AG04449 (cell line): ENCODE results near the gene CYP26C1.
A peak's percentile ranks its signal among the peaks of the same experiment; 100 is the strongest.

Experiments
- CTCF ChIA-PET: fragments of 350-600 bp; formaldehyde crosslinking; extraction: SDS; loops from one replicate; lab custom pipeline; 2021; ENCODE audit warnings: antibody characterized with exemption; lab: Yijun Ruan, JAX
- POLR2A ChIA-PET: fragments of 400-600, 350-600 bp; formaldehyde crosslinking; extraction: SDS; loops from one replicate; lab custom pipeline; 2020; ENCODE audit warnings: antibody characterized with exemption, inconsistent platforms; lab: Yijun Ruan, JAX
- DNase-seq: peaks from one replicate; pipeline ENCODE4 v3.0.0-alpha.2; 2010; ENCODE audit warnings: low read depth, low spot score
- H3K4me3 ChIP-seq: 2 replicates; pipeline ENCODE4 v1.5.1; 2011; ENCODE audit warnings: low read depth, mild to moderate bottlenecking, control low read depth, low read length
- TF ChIP-seq, protein P1 (sequence below): IDR thresholded peaks from one replicate; pipeline ENCODE4 v1.5.1; 2011; ENCODE audit warnings: mild to moderate bottlenecking, moderate library complexity, low read length, control low read depth, inconsistent platforms; ENCODE audit not compliant: insufficient read depth; ENCODE audit errors: missing control alignments

The CYP26C1 gene

DNA sequence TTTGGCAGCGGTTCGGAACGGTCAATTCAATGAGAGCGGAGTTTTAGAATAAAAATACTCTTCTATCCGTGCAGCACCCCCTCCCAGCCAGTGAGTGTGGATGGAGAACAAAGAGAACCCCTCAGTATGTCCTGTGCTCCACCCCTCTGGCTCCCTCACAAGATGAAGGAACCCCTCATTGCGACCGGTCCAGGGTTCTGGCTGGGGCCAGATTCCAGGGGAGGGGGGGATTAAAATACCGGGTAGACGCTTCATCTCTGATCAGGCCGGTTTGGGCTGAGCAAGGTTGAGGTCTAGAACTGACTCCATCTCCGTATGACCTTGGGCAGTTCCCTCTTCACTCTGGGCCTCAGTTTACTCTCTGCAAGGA lies 5.9 kb downstream of the CYP26C1 start:
- TF ChIP-seq, protein P1, sequence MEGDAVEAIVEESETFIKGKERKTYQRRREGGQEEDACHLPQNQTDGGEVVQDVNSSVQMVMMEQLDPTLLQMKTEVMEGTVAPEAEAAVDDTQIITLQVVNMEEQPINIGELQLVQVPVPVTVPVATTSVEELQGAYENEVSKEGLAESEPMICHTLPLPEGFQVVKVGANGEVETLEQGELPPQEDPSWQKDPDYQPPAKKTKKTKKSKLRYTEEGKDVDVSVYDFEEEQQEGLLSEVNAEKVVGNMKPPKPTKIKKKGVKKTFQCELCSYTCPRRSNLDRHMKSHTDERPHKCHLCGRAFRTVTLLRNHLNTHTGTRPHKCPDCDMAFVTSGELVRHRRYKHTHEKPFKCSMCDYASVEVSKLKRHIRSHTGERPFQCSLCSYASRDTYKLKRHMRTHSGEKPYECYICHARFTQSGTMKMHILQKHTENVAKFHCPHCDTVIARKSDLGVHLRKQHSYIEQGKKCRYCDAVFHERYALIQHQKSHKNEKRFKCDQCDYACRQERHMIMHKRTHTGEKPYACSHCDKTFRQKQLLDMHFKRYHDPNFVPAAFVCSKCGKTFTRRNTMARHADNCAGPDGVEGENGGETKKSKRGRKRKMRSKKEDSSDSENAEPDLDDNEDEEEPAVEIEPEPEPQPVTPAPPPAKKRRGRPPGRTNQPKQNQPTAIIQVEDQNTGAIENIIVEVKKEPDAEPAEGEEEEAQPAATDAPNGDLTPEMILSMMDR: no peak

DNA sequence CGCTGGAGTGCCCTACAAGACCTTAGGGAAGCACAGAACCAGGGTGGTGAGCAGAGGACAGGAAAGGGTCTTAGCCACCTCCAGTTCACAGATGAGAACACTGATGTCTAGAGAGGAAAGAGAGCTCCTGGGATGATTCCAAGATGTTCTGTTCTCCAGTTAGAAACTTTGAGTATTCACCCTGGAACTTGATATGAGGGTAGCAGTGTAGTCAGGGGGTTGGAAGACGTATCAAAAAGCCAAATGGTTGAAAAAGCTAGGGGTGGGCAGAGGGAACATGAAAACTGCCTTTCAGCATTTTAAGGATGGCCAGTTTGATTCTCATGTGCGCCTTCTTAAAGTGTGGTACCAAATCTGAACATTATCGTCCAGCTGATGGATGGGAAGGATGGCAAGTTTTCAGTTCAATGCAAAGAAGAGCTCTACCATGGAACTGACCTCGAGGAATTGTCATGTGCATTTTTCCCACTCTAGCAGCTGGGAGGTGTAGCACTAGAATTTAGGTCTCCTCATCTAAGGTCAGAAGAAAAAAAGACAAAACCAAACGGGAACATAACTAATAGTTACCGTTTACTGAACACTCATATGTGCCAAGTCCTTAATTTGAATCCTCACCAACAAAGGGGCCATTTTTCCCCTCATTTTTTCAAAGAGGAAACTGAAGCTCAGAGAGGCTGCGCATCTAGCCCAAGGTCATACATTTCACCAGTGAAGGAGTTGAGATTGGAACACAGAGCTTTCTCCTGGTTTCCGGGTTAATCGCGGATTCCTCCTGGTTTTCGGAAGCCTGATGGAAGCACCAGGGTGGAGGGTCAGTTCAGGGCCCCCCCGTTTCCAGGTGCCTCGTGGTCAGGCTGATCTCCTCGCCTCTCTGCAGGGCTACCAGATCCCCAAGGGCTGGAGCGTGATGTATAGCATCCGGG lies 7.1 kb downstream of the CYP26C1 start:
- POLR2A ChIA-PET: interaction anchor here (0.5 kb wide), 1 partner anchor 439 kb away, joined by 3 read pairs; no protein-coding TSS in a partner anchor
- TF ChIP-seq, protein P1: no peak
- DNase-seq: no peak
- CTCF ChIA-PET: interaction anchor here (0.9 to 2.3 kb wide), 4 partner anchors 9 to 61 kb away, joined by 3 to 16 read pairs (median 4); no protein-coding TSS in a partner anchor
- no peak overlapping the region for H3K4me3 ChIP-seq

More for the DNA sequence above, 5.9 kb downstream of the CYP26C1 start:
- ChIA-PET CTCF (interaction anchor here (1.0 to 2.3 kb wide), 10 partner anchors 10 to 286 kb away, joined by 3 to 16 read pairs (median 4); no protein-coding TSS in a partner anchor), POLR2A (interaction anchor here (1.5 kb wide), 1 partner anchor 9 kb away, joined by 3 read pairs; no protein-coding TSS in a partner anchor)
- no peak overlapping the region for H3K4me3 ChIP-seq
- DNase-seq: no peak

DNA sequence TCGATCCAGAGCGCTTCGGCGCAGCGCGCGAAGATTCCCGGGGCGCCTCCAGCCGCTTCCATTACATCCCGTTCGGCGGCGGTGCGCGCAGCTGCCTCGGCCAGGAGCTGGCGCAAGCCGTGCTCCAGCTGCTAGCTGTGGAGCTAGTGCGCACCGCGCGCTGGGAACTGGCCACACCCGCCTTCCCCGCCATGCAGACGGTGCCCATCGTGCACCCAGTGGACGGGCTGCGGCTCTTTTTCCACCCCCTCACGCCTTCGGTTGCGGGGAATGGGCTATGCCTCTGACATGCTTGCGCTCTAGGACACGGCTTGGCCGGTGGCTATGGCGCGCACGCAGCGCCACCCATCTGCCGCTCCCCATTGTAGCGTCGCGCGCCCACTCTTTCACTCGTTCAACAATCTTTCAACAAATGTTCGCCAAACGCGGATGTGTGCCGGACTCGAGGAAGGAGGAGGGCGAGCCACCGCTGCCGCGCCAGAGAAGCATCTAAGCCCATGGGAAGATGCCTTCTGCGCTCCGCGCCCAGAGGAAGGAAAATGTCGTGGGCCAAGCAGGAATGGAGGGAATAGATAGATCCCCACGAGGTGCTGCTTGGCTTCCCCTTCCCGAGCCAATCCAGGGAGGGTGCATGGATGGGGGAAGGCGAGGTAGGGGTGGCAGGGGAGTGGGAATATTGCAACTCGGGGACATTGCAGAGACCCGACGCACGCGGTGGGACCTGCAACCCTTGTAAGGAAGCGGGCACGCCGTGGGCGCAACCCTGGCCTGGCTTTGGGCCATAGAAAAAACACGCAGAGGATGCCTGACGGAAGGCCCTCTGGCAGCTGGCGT lies 8.0 kb downstream of the CYP26C1 start:
- no peak for DNase-seq
- peak overlapping the region; percentile 18; the same call in 1 of the 2 replicates for H3K4me3 ChIP-seq
- ChIA-PET CTCF (interaction anchor here (1.1 to 2.3 kb wide), 3 partner anchors 8 to 11 kb away, joined by 3 to 16 read pairs (median 6); no protein-coding TSS in a partner anchor), POLR2A (interaction anchor here (0.6 kb wide), 1 partner anchor 490 kb away, joined by 4 read pairs; no protein-coding TSS in a partner anchor)
- TF ChIP-seq, protein P1: no peak

DNA sequence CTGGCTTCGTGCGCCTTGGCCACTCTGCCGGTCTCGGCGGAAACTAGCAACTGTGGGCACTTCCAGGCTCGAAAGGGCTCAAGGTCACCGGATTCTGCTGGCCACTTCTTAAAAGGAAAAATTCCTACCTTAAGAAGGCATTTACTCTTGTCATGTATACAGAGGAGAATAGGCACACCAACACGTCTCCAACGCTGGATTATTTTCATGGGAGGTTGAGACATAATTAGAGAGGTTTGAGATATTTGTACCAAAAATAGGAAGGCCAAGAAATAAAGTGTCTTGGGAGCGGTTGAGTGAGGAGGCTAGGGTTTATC lies 8.6 kb downstream of the CYP26C1 start:
- CTCF ChIA-PET: interaction anchor here (1.1 to 2.6 kb wide), 2 partner anchors 8 to 11 kb away, joined by 3 to 31 read pairs; no protein-coding TSS in a partner anchor
- TF ChIP-seq, protein P1: no peak

DNA sequence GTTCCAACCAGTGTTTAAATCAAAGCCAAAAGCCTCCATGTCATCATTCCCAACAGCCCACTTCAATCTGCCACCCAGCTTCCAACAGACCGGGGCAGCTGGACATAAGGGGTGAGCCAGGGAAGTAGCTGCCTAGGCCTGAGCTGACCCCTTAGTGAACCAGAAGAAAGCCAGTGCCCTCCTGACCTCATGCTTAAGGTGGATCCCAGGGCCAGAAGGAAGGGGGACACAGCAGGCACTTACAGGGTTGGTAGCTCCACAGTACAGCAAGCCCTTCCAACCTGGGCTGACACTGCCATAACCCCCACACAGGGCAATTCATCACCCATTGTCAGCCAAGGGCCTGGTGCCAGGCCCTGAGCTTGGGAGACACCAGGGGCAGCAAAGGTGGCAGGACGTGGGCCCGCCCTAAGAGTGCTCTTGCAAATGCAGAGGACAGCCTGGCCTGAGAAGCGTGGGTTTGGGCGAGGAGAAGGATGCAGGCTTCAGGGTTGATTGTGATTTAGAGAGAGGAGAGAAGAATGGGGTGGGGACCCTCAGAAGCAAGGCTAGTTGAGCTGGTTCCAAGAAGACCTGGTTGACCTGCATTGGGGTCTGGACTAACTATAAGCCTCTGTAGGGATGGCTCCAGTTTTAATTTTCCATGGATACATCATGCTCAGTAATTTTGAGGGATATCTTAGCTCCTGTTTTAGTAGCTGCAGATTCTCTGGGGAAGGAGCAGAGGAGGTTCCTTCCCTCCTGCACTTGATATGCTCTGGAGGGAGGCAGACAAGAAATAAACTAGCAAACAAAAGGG lies 10.0 kb downstream of the CYP26C1 start:
- POLR2A ChIA-PET: no interaction called here
- CTCF ChIA-PET: interaction anchor here (0.7 to 2.6 kb wide), 5 partner anchors 9 to 221 kb away, joined by 3 to 31 read pairs (median 3); no protein-coding TSS in a partner anchor
- H3K4me3 ChIP-seq: no peak overlapping the region
- TF ChIP-seq, protein P1: no peak
- no peak for DNase-seq

More for the DNA sequence above, 8.6 kb downstream of the CYP26C1 start:
- POLR2A ChIA-PET: interaction anchor here (0.6 kb wide), 1 partner anchor 491 kb away, joined by 4 read pairs; no protein-coding TSS in a partner anchor
- H3K4me3 ChIP-seq: no peak overlapping the region
- DNase-seq: no peak
